ENCODE results near the gene LAMTOR5.
"Not testable (repeated sequence)": the region's sequence is repeated elsewhere in the genome, so short reads cannot be mapped to it uniquely, and the experiment has no call there.

LAMTOR5 gene

DNA sequence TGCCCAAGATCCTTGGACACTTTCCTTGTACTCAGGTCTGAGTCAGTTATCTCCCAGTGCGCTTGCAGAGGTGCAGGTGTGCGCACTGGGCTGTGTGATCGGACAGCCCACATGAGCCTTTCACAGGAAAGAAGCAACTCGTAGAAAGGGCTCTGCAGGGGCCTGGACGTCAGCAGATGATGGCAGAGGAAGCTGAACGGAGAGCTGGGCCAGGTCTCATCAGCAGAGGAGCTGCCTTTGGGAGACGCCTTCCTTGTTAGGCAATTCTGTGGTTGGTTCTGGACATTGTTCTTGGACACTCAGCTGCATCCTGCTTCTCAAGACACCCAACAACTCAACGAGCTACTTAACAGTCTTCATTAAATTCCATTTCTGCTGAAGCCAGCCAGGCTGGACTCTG lies 36.0 kb upstream of the LAMTOR5 start:
- WGBS, 2 experiments = 91 to 92% methylated on average over 8 of the region's 8 CpGs
- Histone ChIP-seq H3K4me1 (ENCODE audit: control insufficient read depth, insufficient read depth, low read length) (no peaks in the 10 kb centered on the region), H3K27ac (ENCODE audit: insufficient read depth, low read depth, low read length, poor library complexity, severe bottlenecking) (no peak overlapping the region), H3K27me3 (ENCODE audit: control insufficient read depth, insufficient read depth, low read length, poor library complexity, severe bottlenecking) (no peaks in the 10 kb centered on the region), H3K36me3 (ENCODE audit: control insufficient read depth, insufficient read depth, low read length) (no peaks in the 10 kb centered on the region), H3K4me3 (ENCODE audit: insufficient read depth, low read depth, low read length) (no peak overlapping the region), H3K9me3 (ENCODE audit: control insufficient read depth, low read length) (no peaks in the 10 kb centered on the region)

- Histone ChIP-seq H3K27ac (ENCODE audit: insufficient read depth, low read depth, low read length, poor library complexity, severe bottlenecking) (no peak overlapping the region), H3K4me3 (ENCODE audit: insufficient read depth, low read depth, low read length) (no peak overlapping the region), H3K9me3 (ENCODE audit: control insufficient read depth, low read length) (no peaks in the 10 kb centered on the region), H3K27me3 (ENCODE audit: control insufficient read depth, insufficient read depth, low read length, poor library complexity, severe bottlenecking) (no peaks in the 10 kb centered on the region), H3K4me1 (ENCODE audit: control insufficient read depth, insufficient read depth, low read length) (no peaks in the 10 kb centered on the region), H3K36me3 (ENCODE audit: control insufficient read depth, insufficient read depth, low read length) (no peaks in the 10 kb centered on the region)
Measured at GRCh38 chr1:110441888-110442287, 34.4 kb upstream of the LAMTOR5 start.

- no peak overlapping the region for H3K27ac ChIP-seq (ENCODE audit: insufficient read depth, low read depth, low read length, poor library complexity, severe bottlenecking)
- WGBS, 2 experiments = 51 to 60% methylated on average over 3 of the region's 3 CpGs
- H3K27me3 ChIP-seq (ENCODE audit: control insufficient read depth, insufficient read depth, low read length, poor library complexity, severe bottlenecking) = no peaks in the 10 kb centered on the region
- H3K4me1 ChIP-seq (ENCODE audit: control insufficient read depth, insufficient read depth, low read length) = no peaks in the 10 kb centered on the region
- no peaks in the 10 kb centered on the region for H3K36me3 ChIP-seq (ENCODE audit: control insufficient read depth, insufficient read depth, low read length)
- H3K9me3 ChIP-seq (ENCODE audit: control insufficient read depth, low read length) = no peaks in the 10 kb centered on the region
- H3K4me3 ChIP-seq (ENCODE audit: insufficient read depth, low read depth, low read length) = no peak overlapping the region
Measured at GRCh38 chr1:110440877-110441276, 33.4 kb upstream of the LAMTOR5 start.

GRCh38 chr1:110439873-110440272 lies 32.4 kb upstream of the LAMTOR5 start:
- not testable (repeated sequence) for H3K4me3 ChIP-seq (ENCODE audit: insufficient read depth, low read depth, low read length); H3K9me3 ChIP-seq (ENCODE audit: control insufficient read depth, low read length); H3K27ac ChIP-seq (ENCODE audit: insufficient read depth, low read depth, low read length, poor library complexity, severe bottlenecking); H3K4me1 ChIP-seq (ENCODE audit: control insufficient read depth, insufficient read depth, low read length); H3K36me3 ChIP-seq (ENCODE audit: control insufficient read depth, insufficient read depth, low read length); H3K27me3 ChIP-seq (ENCODE audit: control insufficient read depth, insufficient read depth, low read length, poor library complexity, severe bottlenecking)
- WGBS, 2 experiments = 88 to 92% methylated on average over 2 to 3 of the region's 3 CpGs

DNA sequence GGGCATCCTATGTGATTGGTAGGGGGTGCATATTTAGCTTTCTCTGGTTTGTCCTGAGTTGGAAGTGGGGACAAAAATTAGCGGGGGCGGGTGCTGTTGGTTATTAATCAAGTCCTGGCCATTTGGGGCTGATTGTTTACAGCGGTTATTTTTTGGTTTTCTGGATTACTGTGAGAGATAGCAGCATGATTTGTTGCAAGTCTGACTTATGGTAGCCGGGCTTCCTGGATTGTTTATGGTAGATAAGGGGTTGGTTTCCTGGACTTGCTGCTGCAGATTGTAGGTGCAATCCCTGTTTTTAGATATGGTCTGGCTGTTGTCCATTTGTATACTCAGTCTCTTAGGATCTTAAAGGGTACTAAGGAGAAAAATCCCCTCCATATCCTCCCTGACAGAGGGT lies 31.4 kb upstream of the LAMTOR5 start:
- 90 to 97% methylated on average over 4 of the region's 4 CpGs for WGBS, 2 experiments
- no peaks in the 10 kb centered on the region for H3K9me3 ChIP-seq (ENCODE audit: control insufficient read depth, low read length)
- no peaks in the 10 kb centered on the region for H3K27me3 ChIP-seq (ENCODE audit: control insufficient read depth, insufficient read depth, low read length, poor library complexity, severe bottlenecking)
- peaks cover 5% of the 10 kb centered on the region for H3K4me1 ChIP-seq (ENCODE audit: control insufficient read depth, insufficient read depth, low read length)
- no peak overlapping the region for H3K27ac ChIP-seq (ENCODE audit: insufficient read depth, low read depth, low read length, poor library complexity, severe bottlenecking)
- no peak overlapping the region for H3K4me3 ChIP-seq (ENCODE audit: insufficient read depth, low read depth, low read length)
- no peaks in the 10 kb centered on the region for H3K36me3 ChIP-seq (ENCODE audit: control insufficient read depth, insufficient read depth, low read length)

DNA sequence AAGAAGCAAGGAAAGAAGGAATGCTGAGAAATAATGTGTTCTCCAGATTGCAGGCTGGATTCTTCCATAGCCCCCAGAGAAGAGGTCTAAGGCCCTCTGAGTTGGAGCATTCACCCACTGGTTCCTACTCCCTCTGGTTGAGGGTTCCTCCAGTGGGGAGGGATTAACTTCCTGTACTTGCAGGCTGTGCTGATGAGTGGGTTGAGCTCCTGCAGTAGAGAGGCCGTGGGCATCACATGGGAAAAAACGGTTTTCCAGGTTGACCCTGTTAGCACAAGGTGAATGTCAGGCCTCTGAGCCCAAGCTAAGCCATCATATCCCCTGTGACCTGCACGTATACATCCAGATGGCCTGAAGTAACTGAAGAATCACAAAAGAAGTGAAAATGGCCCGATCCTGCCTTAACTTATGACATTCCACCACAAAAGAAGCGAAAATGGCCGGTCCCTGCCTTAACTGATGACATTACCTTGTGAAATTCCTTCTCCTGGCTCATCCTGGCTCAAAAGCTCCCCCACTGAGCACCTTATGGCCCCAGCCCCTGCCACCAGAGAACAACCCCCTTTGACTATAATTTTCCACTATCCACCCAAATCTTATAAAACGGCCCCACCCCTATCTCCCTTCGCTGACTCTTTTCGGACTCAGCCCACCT lies 30.3 kb upstream of the LAMTOR5 start:
- 82 to 87% methylated on average over 9 of the region's 9 CpGs for WGBS, 2 experiments
- not testable (repeated sequence) for H3K27ac ChIP-seq (ENCODE audit: insufficient read depth, low read depth, low read length, poor library complexity, severe bottlenecking); H3K27me3 ChIP-seq (ENCODE audit: control insufficient read depth, insufficient read depth, low read length, poor library complexity, severe bottlenecking); H3K4me1 ChIP-seq (ENCODE audit: control insufficient read depth, insufficient read depth, low read length); H3K9me3 ChIP-seq (ENCODE audit: control insufficient read depth, low read length); H3K4me3 ChIP-seq (ENCODE audit: insufficient read depth, low read depth, low read length); H3K36me3 ChIP-seq (ENCODE audit: control insufficient read depth, insufficient read depth, low read length)

- Histone ChIP-seq H3K4me1 (ENCODE audit: control insufficient read depth, insufficient read depth, low read length) (peaks cover 7% of the 10 kb centered on the region), H3K27me3 (ENCODE audit: control insufficient read depth, insufficient read depth, low read length, poor library complexity, severe bottlenecking) (no peaks in the 10 kb centered on the region), H3K36me3 (ENCODE audit: control insufficient read depth, insufficient read depth, low read length) (no peaks in the 10 kb centered on the region), H3K9me3 (ENCODE audit: control insufficient read depth, low read length) (no peaks in the 10 kb centered on the region), H3K4me3 (ENCODE audit: insufficient read depth, low read depth, low read length) (no peak overlapping the region), H3K27ac (ENCODE audit: insufficient read depth, low read depth, low read length, poor library complexity, severe bottlenecking) (no peak overlapping the region)
- 75 to 78% methylated on average over 7 of the region's 7 CpGs for WGBS, 2 experiments
Measured at GRCh38 chr1:110436635-110437034, 29.1 kb upstream of the LAMTOR5 start.

- WGBS, 2 experiments = 96 to 98% methylated on average over 3 of the region's 3 CpGs
- Histone ChIP-seq H3K27me3 (ENCODE audit: control insufficient read depth, insufficient read depth, low read length, poor library complexity, severe bottlenecking) (no peaks in the 10 kb centered on the region), H3K36me3 (ENCODE audit: control insufficient read depth, insufficient read depth, low read length) (no peaks in the 10 kb centered on the region), H3K9me3 (ENCODE audit: control insufficient read depth, low read length) (no peaks in the 10 kb centered on the region), H3K4me1 (ENCODE audit: control insufficient read depth, insufficient read depth, low read length) (peaks cover 7% of the 10 kb centered on the region), H3K27ac (ENCODE audit: insufficient read depth, low read depth, low read length, poor library complexity, severe bottlenecking) (no peak overlapping the region), H3K4me3 (ENCODE audit: insufficient read depth, low read depth, low read length) (no peak overlapping the region)
Measured at GRCh38 chr1:110434946-110435345, 27.5 kb upstream of the LAMTOR5 start.

DNA sequence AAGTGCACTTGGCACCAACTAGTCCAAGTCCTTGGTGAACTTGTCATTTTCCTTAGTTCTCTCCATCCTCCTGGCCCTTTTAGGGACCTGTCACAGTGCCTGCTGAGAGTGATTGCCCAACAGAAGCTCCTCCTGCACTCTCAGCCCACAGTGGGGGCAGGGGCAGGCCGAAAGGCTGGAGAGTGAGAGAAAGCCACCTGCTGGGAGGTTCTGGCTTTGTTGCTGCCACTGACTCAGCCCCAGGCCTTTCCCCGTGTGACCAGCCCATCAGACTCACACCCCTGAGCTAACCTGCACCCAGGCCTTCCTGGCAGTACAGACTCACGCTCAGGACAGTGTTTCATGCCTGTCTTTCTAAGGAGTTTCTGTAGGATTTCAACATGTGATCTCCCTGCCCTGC lies 26.3 kb upstream of the LAMTOR5 start:
- no peaks in the 10 kb centered on the region for H3K36me3 ChIP-seq (ENCODE audit: control insufficient read depth, insufficient read depth, low read length)
- H3K4me1 ChIP-seq (ENCODE audit: control insufficient read depth, insufficient read depth, low read length) = peaks cover 7% of the 10 kb centered on the region
- H3K4me3 ChIP-seq (ENCODE audit: insufficient read depth, low read depth, low read length) = no peak overlapping the region
- no peaks in the 10 kb centered on the region for H3K9me3 ChIP-seq (ENCODE audit: control insufficient read depth, low read length)
- H3K27ac ChIP-seq (ENCODE audit: insufficient read depth, low read depth, low read length, poor library complexity, severe bottlenecking) = no peak overlapping the region
- no peaks in the 10 kb centered on the region for H3K27me3 ChIP-seq (ENCODE audit: control insufficient read depth, insufficient read depth, low read length, poor library complexity, severe bottlenecking)
- WGBS, 2 experiments = 14 to 15% methylated on average over 3 of the region's 3 CpGs

GRCh38 chr1:110433213-110433612 lies 25.7 kb upstream of the LAMTOR5 start:
- no peaks in the 10 kb centered on the region for H3K36me3 ChIP-seq (ENCODE audit: control insufficient read depth, insufficient read depth, low read length)
- H3K27ac ChIP-seq (ENCODE audit: insufficient read depth, low read depth, low read length, poor library complexity, severe bottlenecking) = no peak overlapping the region
- no peak overlapping the region for H3K4me3 ChIP-seq (ENCODE audit: insufficient read depth, low read depth, low read length)
- H3K9me3 ChIP-seq (ENCODE audit: control insufficient read depth, low read length) = no peaks in the 10 kb centered on the region
- no peaks in the 10 kb centered on the region for H3K27me3 ChIP-seq (ENCODE audit: control insufficient read depth, insufficient read depth, low read length, poor library complexity, severe bottlenecking)
- H3K4me1 ChIP-seq (ENCODE audit: control insufficient read depth, insufficient read depth, low read length) = peaks cover 7% of the 10 kb centered on the region
- WGBS, 2 experiments = 93 to 96% methylated on average over 2 of the region's 2 CpGs

GRCh38 chr1:110430901-110431300 lies 23.4 kb upstream of the LAMTOR5 start:
- Histone ChIP-seq H3K4me1 (ENCODE audit: control insufficient read depth, insufficient read depth, low read length) (peaks cover 7% of the 10 kb centered on the region), H3K4me3 (ENCODE audit: insufficient read depth, low read depth, low read length) (no peak overlapping the region), H3K27ac (ENCODE audit: insufficient read depth, low read depth, low read length, poor library complexity, severe bottlenecking) (no peak overlapping the region), H3K36me3 (ENCODE audit: control insufficient read depth, insufficient read depth, low read length) (no peaks in the 10 kb centered on the region), H3K27me3 (ENCODE audit: control insufficient read depth, insufficient read depth, low read length, poor library complexity, severe bottlenecking) (no peaks in the 10 kb centered on the region), H3K9me3 (ENCODE audit: control insufficient read depth, low read length) (no peaks in the 10 kb centered on the region)
- 88 to 94% methylated on average over 4 of the region's 4 CpGs for WGBS, 2 experiments
